OCI-LY7 (cell line): ENCODE data around the gene CACNA1H. TPM values are rescaled to one million over a fixed set of nuclear protein-coding genes. Genes with fewer than 3 reads are reported as not detected.

Source experiments
- BruUV-seq: library from RNA; stranded (reverse); fragments of 400-500 nt; replicated peaks from 2 replicates; lab custom pipeline; 2021; lab: Mats Ljungman, UMichigan
- CTCF ChIA-PET: fragments of 300-600 bp; sonication (Branson Sonifier 250); formaldehyde crosslinking; loops from one replicate; lab custom pipeline; 2022; ENCODE audit warnings: antibody characterized with exemption; ENCODE audit not compliant: unreplicated experiment; lab: Charles Lee
- POLR2A ChIA-PET: fragments of 300-600 bp; sonication (Branson Sonifier 250); formaldehyde crosslinking; loops from one replicate; lab custom pipeline; 2022; ENCODE audit warnings: antibody characterized with exemption; lab: Charles Lee
- DNase-seq: peaks from one replicate; pipeline ENCODE4 v3.0.0-alpha.2; 2015; ENCODE audit warnings: low spot score
- H2AFZ ChIP-seq: fragments of 200-600 bp; sonication (generic), shearing (Covaris generic); 2 replicates; pipeline ENCODE4 v1.6.1; 2014; ENCODE audit warnings: mild to moderate bottlenecking, antibody characterized with exemption, low read length, moderate library complexity
- H3K27ac ChIP-seq: fragments of 200-600 bp; sonication (generic); 2 replicates; pipeline ENCODE4 v1.5.1; 2014; ENCODE audit warnings: mixed run types, low read depth, mild to moderate bottlenecking, moderate library complexity, low read length, inconsistent platforms; ENCODE audit not compliant: poor library complexity, severe bottlenecking
- H3K36me3 ChIP-seq: fragments of 200-600 bp; sonication (generic); 2 replicates; pipeline ENCODE4 v1.6.1; 2014; ENCODE audit warnings: mild to moderate bottlenecking, antibody characterized with exemption, low read length, moderate library complexity, mixed read lengths; ENCODE audit not compliant: insufficient read depth
- H3K4me1 ChIP-seq: fragments of 200-600 bp; sonication (generic); 2 replicates; pipeline ENCODE4 v1.5.1; 2014; ENCODE audit warnings: mild to moderate bottlenecking, low read length; ENCODE audit not compliant: insufficient read depth, poor library complexity, severe bottlenecking
- H3K4me2 ChIP-seq: fragments of 200-600 bp; sonication (generic); 2 replicates; pipeline ENCODE4 v1.6.1; 2014; ENCODE audit warnings: mild to moderate bottlenecking, low read length
- H3K4me3 ChIP-seq: fragments of 200-600 bp; sonication (generic); 2 replicates; pipeline ENCODE4 v1.5.1; 2014; ENCODE audit warnings: mild to moderate bottlenecking, low read depth, low read length; ENCODE audit not compliant: poor library complexity, severe bottlenecking
- H3K79me2 ChIP-seq: fragments of 200-600 bp; sonication (generic); 2 replicates; pipeline ENCODE4 v1.6.1; 2016; ENCODE audit warnings: low read depth, mild to moderate bottlenecking, low read length, moderate library complexity, mixed read lengths; ENCODE audit not compliant: insufficient read depth
- H3K9me2 ChIP-seq: fragments of 200-600 bp; sonication (generic); 2 replicates; pipeline ENCODE4 v1.6.1; 2016; ENCODE audit warnings: mild to moderate bottlenecking, low read length, mixed read lengths; ENCODE audit not compliant: insufficient read depth
- H3K9me3 ChIP-seq: fragments of 200-600 bp; sonication (generic); 2 replicates; pipeline ENCODE4 v1.6.1; 2014; ENCODE audit warnings: mild to moderate bottlenecking, mixed run types, low read length, mixed read lengths
- H4K20me1 ChIP-seq: fragments of 200-600 bp; sonication (generic); 2 replicates; pipeline ENCODE4 v1.6.1; 2014; ENCODE audit warnings: mild to moderate bottlenecking, antibody characterized with exemption, low read length, moderate library complexity, mixed read lengths; ENCODE audit not compliant: insufficient read depth
- EZH2phosphoT487 ChIP-seq: fragments of 200-600 bp; sonication (generic); IDR thresholded peaks from 2 replicates; pipeline ENCODE4 v1.6.1; 2018; ENCODE audit warnings: low read depth, borderline replicate concordance, mild to moderate bottlenecking, mixed run types, antibody characterized with exemption, low read length, moderate library complexity, mixed read lengths
- intact Hi-C: fragments of 100-400 bp; cut with micrococcal nuclease; formaldehyde crosslinking; loops from one replicate; pipeline ENCODE4 v1.10.0; 2022; ENCODE audit not compliant: unreplicated experiment
- total RNA-seq, 2 experiments: library from RNA; depleted of rRNA in 1 of 2; stranded (reverse); fragments of >200 nt in 1 of 2; shearing (Covaris generic) in 1 of 2; gene quantifications; 2 replicates each; pipeline ENCODE4 v1.2.3, GENCODE V29; 2014 to 2022
- TF ChIP-seq, protein P1 (sequence below): fragments of 200-600 bp; sonication (generic); conservative IDR thresholded peaks from 2 replicates; pipeline ENCODE4 v1.5.1; 2014; ENCODE audit warnings: mild to moderate bottlenecking, antibody characterized with exemption, low read length, moderate library complexity, mixed read lengths

Gene CACNA1H
- total RNA-seq, 2 experiments from 2014 or later, result not detected

DNA sequence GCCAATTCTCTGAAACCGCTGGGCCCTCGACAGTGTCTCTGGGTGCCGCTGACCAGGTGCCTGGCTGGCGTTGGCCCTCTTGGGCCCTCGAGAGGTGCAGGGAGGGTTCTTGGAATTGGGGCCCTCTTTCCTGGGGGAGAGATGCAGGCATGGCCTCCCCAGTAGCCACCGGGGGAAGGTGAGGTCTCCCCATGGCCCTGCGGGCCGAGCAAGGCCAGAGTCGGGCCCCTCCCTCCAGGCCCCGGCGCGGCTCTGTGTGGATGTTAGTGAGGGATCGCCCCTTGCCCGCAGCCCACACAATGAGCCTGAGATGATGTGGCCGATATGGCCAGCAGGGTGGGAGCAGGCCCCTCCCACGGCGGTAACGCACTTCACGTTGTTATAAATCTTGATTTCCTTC is 33.8 kb upstream of the CACNA1H start:
- Histone ChIP-seq H3K9me2 (no peaks in the 10 kb centered on the region), H3K36me3 (no peaks in the 10 kb centered on the region), H3K4me1 (peaks cover 15% of the 10 kb centered on the region), H3K27ac (no peak overlapping the region), H3K4me2 (no peak overlapping the region), H3K79me2 (no peaks in the 10 kb centered on the region), H3K9me3 (no peaks in the 10 kb centered on the region), H2AFZ (no peak overlapping the region), H3K4me3 (no peak overlapping the region), H4K20me1 (no peaks in the 10 kb centered on the region)
- POLR2A ChIA-PET, result no interaction called here
- CTCF ChIA-PET, result no interaction called here
- intact Hi-C loops, result no loop called here
- DNase-seq, result no peak
- no TSS peak for BruUV-seq
- TF ChIP-seq, protein P1, sequence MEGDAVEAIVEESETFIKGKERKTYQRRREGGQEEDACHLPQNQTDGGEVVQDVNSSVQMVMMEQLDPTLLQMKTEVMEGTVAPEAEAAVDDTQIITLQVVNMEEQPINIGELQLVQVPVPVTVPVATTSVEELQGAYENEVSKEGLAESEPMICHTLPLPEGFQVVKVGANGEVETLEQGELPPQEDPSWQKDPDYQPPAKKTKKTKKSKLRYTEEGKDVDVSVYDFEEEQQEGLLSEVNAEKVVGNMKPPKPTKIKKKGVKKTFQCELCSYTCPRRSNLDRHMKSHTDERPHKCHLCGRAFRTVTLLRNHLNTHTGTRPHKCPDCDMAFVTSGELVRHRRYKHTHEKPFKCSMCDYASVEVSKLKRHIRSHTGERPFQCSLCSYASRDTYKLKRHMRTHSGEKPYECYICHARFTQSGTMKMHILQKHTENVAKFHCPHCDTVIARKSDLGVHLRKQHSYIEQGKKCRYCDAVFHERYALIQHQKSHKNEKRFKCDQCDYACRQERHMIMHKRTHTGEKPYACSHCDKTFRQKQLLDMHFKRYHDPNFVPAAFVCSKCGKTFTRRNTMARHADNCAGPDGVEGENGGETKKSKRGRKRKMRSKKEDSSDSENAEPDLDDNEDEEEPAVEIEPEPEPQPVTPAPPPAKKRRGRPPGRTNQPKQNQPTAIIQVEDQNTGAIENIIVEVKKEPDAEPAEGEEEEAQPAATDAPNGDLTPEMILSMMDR, result no peak
- TF ChIP-seq EZH2phosphoT487, result no peak

DNA sequence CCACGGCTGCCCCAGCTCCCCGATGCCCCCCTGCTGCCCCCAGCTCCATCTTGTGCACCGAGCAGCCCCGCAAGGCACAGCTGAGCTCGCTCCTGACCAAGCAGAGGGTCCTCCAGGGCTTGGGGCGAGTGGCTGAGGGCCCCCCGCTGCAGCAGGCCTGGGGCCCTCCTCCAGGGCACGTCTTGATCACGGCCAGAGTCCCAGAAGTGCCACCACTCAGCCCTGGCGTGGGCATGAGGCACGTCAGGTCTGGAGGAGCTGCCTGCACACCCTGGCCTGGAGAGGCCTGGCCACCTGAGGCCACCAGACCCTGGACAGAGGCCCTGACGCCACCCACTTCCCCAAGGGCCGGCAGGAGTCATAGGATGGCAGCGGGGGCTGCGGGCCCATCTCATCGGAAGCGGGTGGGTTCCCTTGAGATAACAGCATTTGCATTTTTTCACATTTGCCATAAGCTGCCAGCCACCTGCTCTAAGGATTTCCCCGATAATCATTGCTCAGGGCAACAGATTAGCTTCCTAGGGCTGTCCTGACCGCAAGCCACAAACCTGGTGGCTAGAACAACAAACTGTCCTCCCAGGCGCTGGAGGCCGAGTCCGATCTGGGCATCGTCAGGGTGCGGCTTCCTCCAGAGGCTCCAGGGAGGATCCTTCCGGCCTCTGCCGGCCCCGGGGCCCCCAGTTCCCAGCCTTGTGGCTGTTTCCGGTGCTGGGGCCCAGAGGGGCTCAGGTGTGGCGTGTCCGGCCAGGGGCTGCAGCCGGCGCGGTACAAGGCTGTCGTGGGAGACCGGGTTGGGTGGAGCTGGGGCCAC is 32.9 kb upstream of the CACNA1H start:
- POLR2A ChIA-PET, result no interaction called here

More for the DNA sequence above, 32.9 kb upstream of the CACNA1H start:
- H3K4me3 ChIP-seq, result peak overlapping the region; percentile 18
- no peak for TF ChIP-seq EZH2phosphoT487
- TF ChIP-seq, protein P1, result no peak
- no peaks in the 10 kb centered on the region for H3K36me3 ChIP-seq
- BruUV-seq, result no TSS peak
- H3K4me1 ChIP-seq, result peaks cover 15% of the 10 kb centered on the region
- peak overlapping the region; percentile 61 for H3K4me2 ChIP-seq
- CTCF ChIA-PET, result no interaction called here
- no peaks in the 10 kb centered on the region for H4K20me1 ChIP-seq
- peak; percentile 46 for DNase-seq
- intact Hi-C loops, result no loop called here
- no peak overlapping the region for H3K27ac ChIP-seq
- no peaks in the 10 kb centered on the region for H3K9me2 ChIP-seq
- H3K79me2 ChIP-seq, result no peaks in the 10 kb centered on the region
- H2AFZ ChIP-seq, result no peak overlapping the region
- no peaks in the 10 kb centered on the region for H3K9me3 ChIP-seq
